GM04504 (cell line): Measurements from ENCODE around the gene MTURN.

Source experiments
- DNase-seq: peaks from one replicate; pipeline ENCODE4 v3.0.0-alpha.2; 2012; ENCODE audit warnings: low read depth

The MTURN gene

GRCh38 chr7:30162622-30163124, 27.9 kb downstream of the MTURN start:
- no peak for DNase-seq

GRCh38 chr7:30163231-30163894, 28.6 kb downstream of the MTURN start:
- no peak for DNase-seq

- no peak for DNase-seq
Measured at GRCh38 chr7:30164567-30164966, 29.8 kb downstream of the MTURN start.

GRCh38 chr7:30165590-30165989, 30.8 kb downstream of the MTURN start:
- no peak for DNase-seq

- DNase-seq: no peak
Measured at GRCh38 chr7:30166155-30166840, 31.5 kb downstream of the MTURN start.

GRCh38 chr7:30166841-30167235, 32.1 kb downstream of the MTURN start:
- no peak for DNase-seq

- DNase-seq: no peak
Measured at GRCh38 chr7:30167901-30168300, 33.1 kb downstream of the MTURN start.

GRCh38 chr7:30168835-30169573, 34.2 kb downstream of the MTURN start:
- DNase-seq: peak; percentile 91

GRCh38 chr7:30169579-30169978, 34.8 kb downstream of the MTURN start:
- no peak for DNase-seq

- no peak for DNase-seq
Measured at GRCh38 chr7:30170476-30171205, 35.9 kb downstream of the MTURN start.

- DNase-seq: no peak
Measured at GRCh38 chr7:30171766-30172447, 37.1 kb downstream of the MTURN start.

GRCh38 chr7:30172451-30172850, 37.7 kb downstream of the MTURN start:
- DNase-seq: no peak

GRCh38 chr7:30173058-30173897, 38.5 kb downstream of the MTURN start:
- DNase-seq: peak; percentile 97

- DNase-seq: no peak
Measured at GRCh38 chr7:30175180-30175579, 40.4 kb downstream of the MTURN start.

GRCh38 chr7:30175636-30176147, 40.9 kb downstream of the MTURN start:
- DNase-seq: no peak

- no peak for DNase-seq
Measured at GRCh38 chr7:30176463-30177109, 41.8 kb downstream of the MTURN start.

- no peak for DNase-seq
Measured at GRCh38 chr7:30177186-30177585, 42.4 kb downstream of the MTURN start.

GRCh38 chr7:30177965-30178364, 43.2 kb downstream of the MTURN start:
- DNase-seq: no peak

GRCh38 chr7:30178748-30179436, 44.1 kb downstream of the MTURN start:
- no peak for DNase-seq
